HEK293T (cell line): Measurements from ENCODE around the gene NECTIN1.

Experiments used
- ARNT ChIP-seq: fragments of 450-650 bp; IDR thresholded peaks from 2 replicates; pipeline ENCODE4 v1.6.1; 2017; ENCODE audit warnings: mild to moderate bottlenecking
- BHLHE40 ChIP-seq: fragments of 450-650 bp; IDR thresholded peaks from 2 replicates; pipeline ENCODE4 v1.6.1; 2016; ENCODE audit warnings: mild to moderate bottlenecking, moderate library complexity, borderline replicate concordance
- ELF4 ChIP-seq: fragments of 450-650 bp; IDR thresholded peaks from 2 replicates; pipeline ENCODE4 v1.6.1; 2017; ENCODE audit warnings: antibody characterized with exemption
- FOXA1 ChIP-seq: fragments of 450-650 bp; IDR thresholded peaks from 2 replicates; pipeline ENCODE4 v1.6.1; 2016; ENCODE audit warnings: mild to moderate bottlenecking
- FOXK2 ChIP-seq: fragments of 450-650 bp; IDR thresholded peaks from 2 replicates; pipeline ENCODE4 v1.6.1; 2016; ENCODE audit warnings: mild to moderate bottlenecking
- FOXM1 ChIP-seq: fragments of 450-650 bp; IDR thresholded peaks from 2 replicates; pipeline ENCODE4 v1.6.1; 2017; ENCODE audit warnings: mild to moderate bottlenecking, borderline replicate concordance
- HDGF ChIP-seq: fragments of 450-650 bp; IDR thresholded peaks from 2 replicates; pipeline ENCODE4 v1.6.1; 2017; ENCODE audit warnings: antibody characterized with exemption, borderline replicate concordance
- L3MBTL2 ChIP-seq: fragments of 450-650 bp; conservative IDR thresholded peaks from 2 replicates; pipeline ENCODE4 v1.6.1; 2016; ENCODE audit warnings: mild to moderate bottlenecking
- LEF1 ChIP-seq: fragments of 450-650 bp; IDR thresholded peaks from 2 replicates; pipeline ENCODE4 v1.6.1; 2017; ENCODE audit warnings: mild to moderate bottlenecking, borderline replicate concordance
- NFRKB ChIP-seq: fragments of 450-650 bp; IDR thresholded peaks from 2 replicates; pipeline ENCODE4 v1.6.1; 2016; ENCODE audit warnings: mild to moderate bottlenecking, moderate library complexity
- PKNOX1 ChIP-seq: fragments of 450-650 bp; IDR thresholded peaks from 2 replicates; pipeline ENCODE4 v1.6.1; 2016
- SP1 ChIP-seq: fragments of 450-650 bp; IDR thresholded peaks from 2 replicates; pipeline ENCODE4 v1.6.1; 2017
- SUZ12 ChIP-seq: fragments of 450-650 bp; IDR thresholded peaks from 2 replicates; pipeline ENCODE4 v1.6.1; 2016; ENCODE audit warnings: mild to moderate bottlenecking
- ZNF384 ChIP-seq: fragments of 450-650 bp; IDR thresholded peaks from 2 replicates; pipeline ENCODE4 v1.6.1; 2016

- TF ChIP-seq ZNF384: no peak
- TF ChIP-seq BHLHE40: no peak
- TF ChIP-seq SP1: no peak
- no peak for TF ChIP-seq FOXA1
- TF ChIP-seq FOXM1: no peak
- TF ChIP-seq PKNOX1: no peak
- TF ChIP-seq ARNT: no peak
- no peak for TF ChIP-seq NFRKB
- no peak for TF ChIP-seq L3MBTL2
- no peak for TF ChIP-seq FOXK2
- no peak for TF ChIP-seq HDGF
- no peak for TF ChIP-seq ELF4
- TF ChIP-seq SUZ12: no peak
- no peak for TF ChIP-seq LEF1
Observed at GRCh38 chr11:119593346-119593745, 135.7 kb downstream of the NECTIN1 start.
